Mesendoderm (in vitro differentiated cells): ENCODE measurements around the gene PRKAG1.

ENCODE experiments used
- DNase-seq: peaks from one replicate; pipeline ENCODE4 v3.0.0; 2013
- H2AK5ac ChIP-seq: 2 replicates; pipeline ENCODE4 v1.6.1; 2013; ENCODE audit warnings: low read length, inconsistent platforms
- H2BK120ac ChIP-seq: 2 replicates; pipeline ENCODE4 v1.6.1; 2013; ENCODE audit warnings: low read depth, mild to moderate bottlenecking, low read length, moderate library complexity, mixed read lengths
- H2BK15ac ChIP-seq: replicated peaks from 2 replicates; pipeline ENCODE4 v1.6.1; 2013; ENCODE audit warnings: low read depth, mild to moderate bottlenecking, moderate library complexity
- H2BK5ac ChIP-seq: 2 replicates; pipeline ENCODE4 v1.6.1; 2013; ENCODE audit warnings: low read length, inconsistent platforms
- H3K18ac ChIP-seq: 2 replicates; pipeline ENCODE4 v1.6.1; 2013; ENCODE audit warnings: mild to moderate bottlenecking, low read length, mixed read lengths
- H3K23ac ChIP-seq: one replicate; pipeline ENCODE4 v1.6.1; 2013; ENCODE audit warnings: low read length
- H3K27ac ChIP-seq: 2 replicates; pipeline ENCODE4 v1.5.1; 2013; ENCODE audit warnings: low read depth, mild to moderate bottlenecking, inconsistent platforms, low read length, moderate library complexity
- H3K27me3 ChIP-seq: 2 replicates; pipeline ENCODE4 v1.6.1; 2013; ENCODE audit warnings: low read length, control low read depth, mild to moderate bottlenecking, inconsistent platforms; ENCODE audit not compliant: insufficient read depth, poor library complexity
- H3K36me3 ChIP-seq: 2 replicates; pipeline ENCODE4 v1.6.1; 2013; ENCODE audit warnings: low read length, inconsistent platforms; ENCODE audit not compliant: control insufficient read depth, insufficient read depth
- H3K4ac ChIP-seq: one replicate; pipeline ENCODE4 v1.6.1; 2013; ENCODE audit warnings: low read depth, mild to moderate bottlenecking, low read length, moderate library complexity
- H3K4me1 ChIP-seq: 2 replicates; pipeline ENCODE4 v1.6.1; 2013; ENCODE audit warnings: low read depth, low read length, inconsistent platforms; ENCODE audit not compliant: control insufficient read depth
- H3K4me2 ChIP-seq: 2 replicates; pipeline ENCODE4 v1.6.1; 2013; ENCODE audit warnings: low read length
- H3K4me3 ChIP-seq: 2 replicates; pipeline ENCODE4 v1.5.1; 2013; ENCODE audit warnings: mild to moderate bottlenecking, low read length
- H3K56ac ChIP-seq: one replicate; pipeline ENCODE4 v1.6.1; 2013; ENCODE audit warnings: low read length
- H3K79me1 ChIP-seq: 2 replicates; pipeline ENCODE4 v1.6.1; 2013; ENCODE audit warnings: low read length, inconsistent platforms
- H3K79me2 ChIP-seq: 2 replicates; pipeline ENCODE4 v1.6.1; 2013; ENCODE audit warnings: mild to moderate bottlenecking, low read length; ENCODE audit not compliant: control insufficient read depth, insufficient read depth
- H3K9ac ChIP-seq: 2 replicates; pipeline ENCODE4 v1.6.1; 2013; ENCODE audit warnings: low read length, inconsistent platforms
- H4K5ac ChIP-seq: one replicate; pipeline ENCODE4 v1.6.1; 2013; ENCODE audit warnings: low read length
- H4K8ac ChIP-seq: one replicate; pipeline ENCODE4 v1.6.1; 2013; ENCODE audit warnings: low read depth, mild to moderate bottlenecking, control low read depth, low read length, moderate library complexity
- WGBS: extraction: QIAGEN DNeasy Blood & Tissue Kit; methylation state at CpG from one replicate; pipeline ENCODE4 v1.1.7; 2013; ENCODE audit warnings: low lambda C conversion rate, missing lambda C conversion rate; ENCODE audit not compliant: insufficient coverage; ENCODE audit errors: extremely low coverage; 5-methylcytosine and 5-hydroxymethylcytosine counted together

PRKAG1 gene

DNA sequence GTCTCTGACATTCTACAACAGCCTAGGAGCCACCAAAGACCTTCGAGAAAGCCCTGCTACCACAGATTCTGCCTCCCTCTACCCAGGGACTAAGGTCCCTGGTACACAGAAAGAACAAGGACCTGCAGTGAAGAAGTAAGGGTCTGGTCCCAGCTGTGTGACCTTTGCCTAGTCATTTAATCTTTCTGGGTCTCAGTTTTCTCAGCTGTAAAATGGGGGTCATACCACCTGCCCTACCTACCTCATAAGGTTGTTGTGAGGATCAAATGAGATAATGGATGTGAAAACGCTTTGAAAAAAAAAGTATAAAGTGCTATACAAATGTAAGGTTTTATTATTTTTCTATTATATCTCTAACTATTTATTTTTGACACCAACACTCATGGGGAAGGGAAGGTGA lies 5.2 kb upstream of the PRKAG1 start:
- Histone ChIP-seq H3K4me3 (no peak overlapping the region), H3K56ac (no peak overlapping the region), H2BK120ac (no peak overlapping the region), H3K27me3 (no peaks in the 10 kb centered on the region), H4K8ac (no peak overlapping the region), H4K5ac (no peak overlapping the region), H3K4me2 (no peak overlapping the region), H3K36me3 (peaks cover 29% of the 10 kb centered on the region), H2BK15ac (no peak overlapping the region), H2AK5ac (no peak overlapping the region), H3K18ac (no peak overlapping the region), H2BK5ac (no peak overlapping the region), H3K27ac (no peak overlapping the region), H3K4me1 (no peaks in the 10 kb centered on the region), H3K4ac (no peak overlapping the region), H3K9ac (no peak overlapping the region), H3K79me2 (no peaks in the 10 kb centered on the region), H3K79me1 (no peaks in the 10 kb centered on the region), H3K23ac (no peak overlapping the region)
- DNase-seq, result no peak
- WGBS, result no CpG with 5 or more reads among the region's 2 CpGs

DNA sequence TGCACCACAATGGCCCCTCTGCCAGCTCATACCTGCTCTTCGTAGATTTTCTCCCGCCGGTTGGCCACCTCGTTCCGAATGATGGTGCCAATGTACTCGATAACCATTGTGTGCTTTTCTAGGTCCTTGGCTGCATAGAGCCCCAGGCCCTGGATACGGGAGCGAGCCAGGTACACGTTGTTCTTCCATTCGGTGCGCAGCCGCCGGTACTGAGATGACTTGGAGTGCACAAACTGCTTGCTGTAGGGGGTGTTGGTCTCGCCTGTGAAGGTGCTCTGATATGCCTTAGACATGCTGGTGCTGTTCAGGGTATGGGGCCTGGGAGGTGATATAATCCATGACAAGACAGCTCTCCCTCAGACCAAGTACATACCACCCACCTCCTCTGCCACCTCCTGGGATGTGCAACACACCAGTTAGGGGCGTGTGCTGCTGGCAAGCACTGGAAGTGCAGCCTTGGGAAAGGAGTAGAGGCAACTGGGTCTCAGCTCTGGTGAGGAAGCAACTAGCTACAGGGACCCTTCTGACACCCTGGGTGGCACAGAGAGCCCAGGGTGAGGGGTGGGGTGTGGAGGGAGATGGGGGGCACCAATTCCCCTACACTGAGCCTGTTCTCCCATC lies 4.1 kb upstream of the PRKAG1 start:
- H3K9ac ChIP-seq, result no peak overlapping the region
- WGBS, result no CpG with 5 or more reads among the region's 15 CpGs
- H3K4me1 ChIP-seq, result no peaks in the 10 kb centered on the region
- no peaks in the 10 kb centered on the region for H3K79me2 ChIP-seq
- no peak for DNase-seq
- H3K4me3 ChIP-seq, result no peak overlapping the region
- peaks cover 25% of the 10 kb centered on the region for H3K36me3 ChIP-seq
- no peak overlapping the region for H2BK5ac ChIP-seq
- no peak overlapping the region for H2AK5ac ChIP-seq
- no peak overlapping the region for H3K4me2 ChIP-seq
- no peak overlapping the region for H4K5ac ChIP-seq
- H2BK15ac ChIP-seq, result no peak overlapping the region
- H3K27ac ChIP-seq, result no peak overlapping the region
- H4K8ac ChIP-seq, result no peak overlapping the region
- H3K18ac ChIP-seq, result no peak overlapping the region
- H3K79me1 ChIP-seq, result no peaks in the 10 kb centered on the region
- H3K4ac ChIP-seq, result no peak overlapping the region
- H3K23ac ChIP-seq, result no peak overlapping the region
- no peaks in the 10 kb centered on the region for H3K27me3 ChIP-seq
- H3K56ac ChIP-seq, result no peak overlapping the region
- no peak overlapping the region for H2BK120ac ChIP-seq

DNA sequence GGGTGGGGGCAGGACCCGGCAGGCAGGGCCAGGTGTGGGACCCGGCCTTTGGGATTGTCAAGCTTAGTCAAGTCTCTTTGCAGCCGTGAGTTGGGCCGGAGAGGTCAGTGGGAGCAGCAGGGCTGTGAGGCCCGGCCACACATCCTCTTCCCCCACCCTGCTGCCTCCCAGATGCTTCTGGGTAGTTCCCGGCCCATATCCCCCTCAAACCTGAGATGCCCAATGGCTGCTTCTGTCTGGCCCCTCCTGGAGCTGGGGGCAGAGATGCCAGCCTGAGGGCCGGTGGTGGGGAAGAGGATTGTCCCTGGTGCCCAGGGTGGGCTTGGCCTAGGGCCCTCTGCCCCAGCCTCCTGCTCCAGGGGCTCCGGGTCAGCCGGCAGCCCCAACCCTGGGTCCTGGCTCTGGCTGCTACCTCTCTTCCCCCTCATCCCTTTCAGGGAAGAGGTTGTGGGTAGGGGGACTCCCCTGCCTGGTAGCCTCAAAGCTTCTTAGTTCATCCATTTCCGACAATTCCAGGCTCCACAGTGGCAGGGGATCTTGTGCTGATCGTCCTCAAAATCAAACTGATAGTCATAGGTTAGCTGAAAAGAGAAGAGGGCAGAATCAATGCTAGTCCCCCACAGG lies 2.8 kb upstream of the PRKAG1 start:
- H3K36me3 ChIP-seq, result peaks cover 22% of the 10 kb centered on the region
- H3K79me1 ChIP-seq, result no peaks in the 10 kb centered on the region
- WGBS, result no CpG with 5 or more reads among the region's 11 CpGs

DNA sequence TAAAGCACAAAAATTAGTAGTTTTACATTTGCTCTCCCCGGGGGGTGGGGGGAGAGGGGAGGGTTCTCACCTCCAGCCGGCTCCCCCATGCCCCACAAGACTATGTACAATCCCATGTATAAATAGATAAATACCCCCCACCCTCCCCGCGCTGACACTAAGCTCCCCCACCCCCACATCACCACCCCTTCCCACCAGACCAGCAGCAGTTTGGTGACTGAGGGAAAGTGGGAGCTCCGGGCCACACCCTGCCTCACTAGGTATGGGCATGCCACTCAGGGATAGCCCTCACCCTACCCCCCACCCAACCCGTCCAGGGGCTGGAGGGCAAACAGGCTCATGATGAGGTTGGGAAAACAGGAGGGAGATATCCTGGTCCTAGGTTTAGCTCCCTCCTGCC lies 1.9 kb upstream of the PRKAG1 start:
- no peak overlapping the region for H2AK5ac ChIP-seq
- DNase-seq, result no peak
- no peak overlapping the region for H2BK15ac ChIP-seq
- H3K23ac ChIP-seq, result no peak overlapping the region
- H4K5ac ChIP-seq, result no peak overlapping the region
- no peak overlapping the region for H2BK120ac ChIP-seq
- peaks cover 19% of the 10 kb centered on the region for H3K36me3 ChIP-seq
- H3K56ac ChIP-seq, result no peak overlapping the region
- no peak overlapping the region for H3K18ac ChIP-seq
- no peak overlapping the region for H3K4ac ChIP-seq
- H4K8ac ChIP-seq, result no peak overlapping the region
- no peak overlapping the region for H3K9ac ChIP-seq
- H3K4me1 ChIP-seq, result no peaks in the 10 kb centered on the region
- H3K27ac ChIP-seq, result no peak overlapping the region
- no CpG with 5 or more reads among the region's 6 CpGs for WGBS
- no peaks in the 10 kb centered on the region for H3K79me1 ChIP-seq
- H2BK5ac ChIP-seq, result no peak overlapping the region
- H3K79me2 ChIP-seq, result no peaks in the 10 kb centered on the region
- H3K4me3 ChIP-seq, result no peak overlapping the region
- no peak overlapping the region for H3K4me2 ChIP-seq
- H3K27me3 ChIP-seq, result no peaks in the 10 kb centered on the region

More for the DNA sequence above, 2.8 kb upstream of the PRKAG1 start:
- Histone ChIP-seq H4K8ac (no peak overlapping the region), H3K56ac (no peak overlapping the region), H3K4me1 (no peaks in the 10 kb centered on the region), H3K27me3 (no peaks in the 10 kb centered on the region), H4K5ac (no peak overlapping the region), H3K4me2 (no peak overlapping the region), H3K4ac (no peak overlapping the region), H2BK15ac (no peak overlapping the region), H3K27ac (no peak overlapping the region), H2BK120ac (no peak overlapping the region), H3K23ac (no peak overlapping the region), H3K4me3 (no peak overlapping the region), H2BK5ac (no peak overlapping the region), H3K9ac (no peak overlapping the region), H2AK5ac (no peak overlapping the region), H3K79me2 (no peaks in the 10 kb centered on the region), H3K18ac (no peak overlapping the region)
- DNase-seq, result no peak

- Histone ChIP-seq H4K8ac (no peak overlapping the region), H2BK15ac (no peak overlapping the region), H2BK120ac (no peak overlapping the region), H4K5ac (no peak overlapping the region), H3K36me3 (peaks cover 14% of the 10 kb centered on the region), H3K79me1 (no peaks in the 10 kb centered on the region), H3K4me2 (no peak overlapping the region), H3K56ac (peak overlapping the region; percentile 73), H3K18ac (no peak overlapping the region), H3K79me2 (no peaks in the 10 kb centered on the region), H3K4me1 (no peaks in the 10 kb centered on the region), H2BK5ac (no peak overlapping the region), H2AK5ac (no peak overlapping the region), H3K9ac (peak overlapping the region; percentile 28), H3K4ac (peak overlapping the region; percentile 44), H3K4me3 (no peak overlapping the region), H3K27ac (no peak overlapping the region), H3K23ac (no peak overlapping the region), H3K27me3 (no peaks in the 10 kb centered on the region)
- no CpG with 5 or more reads among the region's 10 CpGs for WGBS
- peak; percentile 71 for DNase-seq
Measured at GRCh38 chr12:49019443-49020324, 1.1 kb upstream of the PRKAG1 start.
